ENCODE results near the gene EEIG1.

GRCh38 chr9:128026773-128027541, 46.2 kb upstream of the EEIG1 start:
- no peak for TF ChIP-seq CTCF (IDR thresholded peaks at IDR 0.05; ENCODE audit: low read length)
- TF ChIP-seq EZH2 (optimal IDR thresholded peaks at IDR 0.05; ENCODE audit: low read depth, low read length): no peak
- no peak for TF ChIP-seq EZH2phosphoT487 (IDR thresholded peaks at IDR 0.05; ENCODE audit: low read length)

Data from MM.1S (cell line).